ENCODE data around the gene IL10RA. TPM values are rescaled to one million over a fixed set of nuclear protein-coding genes. Genes with fewer than 3 reads are reported as not detected.
A peak's percentile ranks its signal among the peaks of the same experiment; 100 is the strongest.

IL10RA gene
- total RNA-seq, 4 donors from 2014 or later: 2.9 to 7.2 (median 4.4) TPM

DNA sequence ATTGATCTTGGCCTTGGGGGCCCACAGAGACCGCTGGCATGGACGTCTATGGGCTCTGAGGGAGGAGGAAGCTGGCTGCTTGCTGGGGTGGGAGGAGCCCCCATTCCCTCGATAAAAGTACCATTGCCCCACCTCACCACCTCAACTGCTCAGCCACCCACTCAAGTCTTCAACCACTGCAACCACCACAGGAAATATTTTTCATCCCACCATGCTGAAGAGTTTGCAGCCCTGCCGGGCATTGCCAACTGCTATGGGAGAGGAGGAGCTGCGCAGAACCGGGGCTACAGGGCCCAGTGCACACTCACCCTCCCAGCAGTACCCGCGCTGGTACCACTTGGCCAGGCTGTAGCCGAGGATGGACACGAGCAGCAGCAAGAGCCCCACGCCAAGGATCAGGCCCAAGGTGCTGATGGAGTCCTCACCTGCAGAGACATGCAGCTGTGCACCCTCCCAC lies 29.2 kb downstream of the IL10RA start:
- peak in 1 of 2 donors; percentile 50 for DNase-seq (ENCODE audit: low spot score in 2 of 2)
- H3K27ac ChIP-seq: no peak overlapping the region
- H3K4me1 ChIP-seq: peaks cover 23% of the 10 kb centered on the region
- 77% methylated on average over 7 of the region's 11 CpGs for WGBS
- H3K4me3 ChIP-seq: no peak overlapping the region
- no peaks in the 10 kb centered on the region for H3K36me3 ChIP-seq
- peaks cover 11% of the 10 kb centered on the region for H3K27me3 ChIP-seq
- no peaks in the 10 kb centered on the region for H3K9me3 ChIP-seq
- TF ChIP-seq EP300 (IDR thresholded peaks at IDR 0.05): no peak
- TF ChIP-seq POLR2AphosphoS5 (IDR thresholded peaks at IDR 0.05): no peak
- TF ChIP-seq, protein P1, sequence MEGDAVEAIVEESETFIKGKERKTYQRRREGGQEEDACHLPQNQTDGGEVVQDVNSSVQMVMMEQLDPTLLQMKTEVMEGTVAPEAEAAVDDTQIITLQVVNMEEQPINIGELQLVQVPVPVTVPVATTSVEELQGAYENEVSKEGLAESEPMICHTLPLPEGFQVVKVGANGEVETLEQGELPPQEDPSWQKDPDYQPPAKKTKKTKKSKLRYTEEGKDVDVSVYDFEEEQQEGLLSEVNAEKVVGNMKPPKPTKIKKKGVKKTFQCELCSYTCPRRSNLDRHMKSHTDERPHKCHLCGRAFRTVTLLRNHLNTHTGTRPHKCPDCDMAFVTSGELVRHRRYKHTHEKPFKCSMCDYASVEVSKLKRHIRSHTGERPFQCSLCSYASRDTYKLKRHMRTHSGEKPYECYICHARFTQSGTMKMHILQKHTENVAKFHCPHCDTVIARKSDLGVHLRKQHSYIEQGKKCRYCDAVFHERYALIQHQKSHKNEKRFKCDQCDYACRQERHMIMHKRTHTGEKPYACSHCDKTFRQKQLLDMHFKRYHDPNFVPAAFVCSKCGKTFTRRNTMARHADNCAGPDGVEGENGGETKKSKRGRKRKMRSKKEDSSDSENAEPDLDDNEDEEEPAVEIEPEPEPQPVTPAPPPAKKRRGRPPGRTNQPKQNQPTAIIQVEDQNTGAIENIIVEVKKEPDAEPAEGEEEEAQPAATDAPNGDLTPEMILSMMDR (IDR thresholded peaks at IDR 0.05): no peak

DNA sequence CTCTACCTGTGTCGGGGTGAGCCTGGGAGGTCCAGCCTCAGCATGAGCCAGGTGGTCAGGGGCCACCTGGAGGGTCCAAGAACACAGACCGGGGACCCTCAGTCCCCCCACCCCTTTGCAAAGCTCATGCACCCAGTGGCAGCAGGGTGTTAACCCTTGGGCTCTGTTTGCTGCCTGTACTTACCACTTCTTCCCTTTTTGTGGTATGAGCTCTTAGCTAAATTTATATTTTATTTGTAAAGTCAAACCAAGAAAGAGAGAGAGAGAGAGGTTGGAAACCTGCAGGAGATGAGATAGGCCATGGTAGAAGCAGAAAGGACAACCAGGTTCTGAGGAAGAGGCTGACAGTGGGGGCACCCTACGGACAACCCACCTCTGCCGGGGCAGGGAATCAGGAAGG lies 29.9 kb downstream of the IL10RA start:
- TF ChIP-seq EP300 (IDR thresholded peaks at IDR 0.05): no peak
- no peak for TF ChIP-seq POLR2A (IDR thresholded peaks at IDR 0.05)
- TF ChIP-seq POLR2AphosphoS5 (IDR thresholded peaks at IDR 0.05): no peak
- TF ChIP-seq, protein P1 (IDR thresholded peaks at IDR 0.05): no peak
- no peak for DNase-seq (ENCODE audit: low spot score in 2 of 2)
- H3K27ac ChIP-seq: no peak overlapping the region
- no peaks in the 10 kb centered on the region for H3K9me3 ChIP-seq
- WGBS: 77% methylated on average over 4 of the region's 4 CpGs
- H3K4me3 ChIP-seq: no peak overlapping the region
- no peaks in the 10 kb centered on the region for H3K36me3 ChIP-seq
- H3K4me1 ChIP-seq: peaks cover 17% of the 10 kb centered on the region
- H3K27me3 ChIP-seq: peaks cover 11% of the 10 kb centered on the region

DNA sequence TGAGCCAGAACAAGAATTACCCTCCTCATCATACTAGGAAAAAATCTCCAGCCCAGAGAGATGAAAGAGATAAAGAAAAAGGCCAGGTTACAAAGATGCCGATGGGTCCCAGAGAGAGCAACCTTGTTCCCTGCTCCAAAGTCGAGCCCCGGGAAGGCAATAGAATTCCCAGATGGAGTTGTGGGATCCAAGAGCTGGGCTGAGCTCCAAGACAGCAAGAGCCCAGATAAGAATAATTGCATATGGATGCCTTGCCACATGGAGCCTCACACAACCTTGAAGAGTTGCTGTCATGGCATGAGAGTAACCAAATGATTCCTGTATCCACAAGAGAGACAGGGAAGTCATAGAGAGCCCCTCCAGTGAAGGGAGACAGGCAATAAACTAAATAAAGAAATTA lies 30.9 kb downstream of the IL10RA start:
- 67% methylated on average over 3 of the region's 3 CpGs for WGBS
- Histone ChIP-seq H3K9me3 (no peaks in the 10 kb centered on the region), H3K4me1 (peaks cover 7% of the 10 kb centered on the region), H3K36me3 (no peaks in the 10 kb centered on the region), H3K4me3 (no peak overlapping the region), H3K27me3 (peaks cover 11% of the 10 kb centered on the region), H3K27ac (no peak overlapping the region)
- TF ChIP-seq EP300 (IDR thresholded peaks at IDR 0.05): no peak
- TF ChIP-seq, protein P1 (IDR thresholded peaks at IDR 0.05): no peak
- no peak for TF ChIP-seq POLR2A (IDR thresholded peaks at IDR 0.05)
- TF ChIP-seq POLR2AphosphoS5 (IDR thresholded peaks at IDR 0.05): no peak
- DNase-seq (ENCODE audit: low spot score in 2 of 2): peak in 1 of 2 donors; percentile 31

DNA sequence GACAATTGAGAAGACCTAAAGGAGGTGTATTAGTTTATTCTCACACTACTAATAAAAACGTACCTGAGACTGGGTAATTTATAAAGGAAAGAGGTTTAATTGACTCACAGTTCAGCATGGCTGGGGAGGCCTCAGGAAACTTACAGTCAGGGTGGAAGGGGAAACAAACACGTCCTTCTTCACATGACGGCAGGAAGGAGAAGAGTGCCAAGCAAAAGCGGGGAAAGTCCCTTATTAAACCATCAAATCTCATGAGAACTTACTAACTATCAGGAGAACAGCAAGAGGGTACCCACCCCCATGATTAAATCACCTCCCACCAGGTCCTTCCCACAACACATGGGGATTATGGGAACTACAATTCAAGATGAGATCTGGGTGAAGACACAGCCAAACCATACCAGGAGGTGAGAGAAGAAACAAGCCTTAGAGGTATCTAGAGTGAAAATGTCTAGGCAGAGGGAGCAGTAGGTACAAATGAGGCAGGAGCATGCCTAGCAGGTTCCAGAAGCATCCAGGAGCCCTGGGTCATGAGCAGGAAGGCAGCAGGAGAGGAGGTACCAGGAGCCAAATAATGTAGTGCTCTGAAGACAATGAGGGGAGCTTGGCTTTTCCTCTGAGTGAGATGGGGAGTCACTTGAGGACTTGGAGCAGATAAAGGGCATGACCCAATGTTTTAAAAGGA lies 31.6 kb downstream of the IL10RA start:
- H3K36me3 ChIP-seq: no peaks in the 10 kb centered on the region
- H3K27ac ChIP-seq: no peak overlapping the region
- no peaks in the 10 kb centered on the region for H3K4me1 ChIP-seq
- H3K9me3 ChIP-seq: no peaks in the 10 kb centered on the region
- no peak overlapping the region for H3K4me3 ChIP-seq
- no peak for DNase-seq (ENCODE audit: low spot score in 2 of 2)
- TF ChIP-seq EP300 (IDR thresholded peaks at IDR 0.05): no peak
- TF ChIP-seq, protein P1 (IDR thresholded peaks at IDR 0.05): no peak
- TF ChIP-seq POLR2A (IDR thresholded peaks at IDR 0.05): no peak
- no peak for TF ChIP-seq POLR2AphosphoS5 (IDR thresholded peaks at IDR 0.05)
- H3K27me3 ChIP-seq: peaks cover 11% of the 10 kb centered on the region
- WGBS: 67% methylated on average over 4 of the region's 4 CpGs

DNA sequence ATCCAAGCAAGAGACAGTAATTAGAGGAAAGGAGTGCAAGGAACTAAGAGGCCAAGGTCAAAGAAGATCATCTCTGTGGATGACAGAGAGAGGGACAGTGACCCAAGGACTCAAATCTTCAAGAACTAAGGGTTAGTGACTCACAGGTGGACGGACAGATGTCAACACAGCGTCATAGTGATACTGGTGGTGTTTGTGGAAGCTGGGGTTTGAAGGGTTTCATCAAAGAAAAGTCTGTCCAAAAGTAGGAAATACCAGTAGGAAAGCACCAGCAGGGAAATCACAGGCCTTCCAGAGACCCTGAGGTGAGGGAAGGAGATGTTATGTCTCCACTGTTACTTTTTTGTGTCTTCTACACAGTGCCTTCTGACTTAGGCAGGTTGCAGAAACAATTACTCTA lies 32.2 kb downstream of the IL10RA start:
- Histone ChIP-seq H3K27me3 (peaks cover 11% of the 10 kb centered on the region), H3K27ac (no peak overlapping the region), H3K4me1 (no peaks in the 10 kb centered on the region), H3K9me3 (no peaks in the 10 kb centered on the region), H3K36me3 (no peaks in the 10 kb centered on the region), H3K4me3 (no peak overlapping the region)
- no peak for DNase-seq (ENCODE audit: low spot score in 2 of 2)
- no peak for TF ChIP-seq POLR2AphosphoS5 (IDR thresholded peaks at IDR 0.05)
- TF ChIP-seq POLR2A (IDR thresholded peaks at IDR 0.05): no peak
- TF ChIP-seq, protein P1 (IDR thresholded peaks at IDR 0.05): no peak
- no peak for TF ChIP-seq EP300 (IDR thresholded peaks at IDR 0.05)
- WGBS: 90% methylated on average over 2 of the region's 2 CpGs
